Stomach (tissue), 4 donors: ENCODE data around the gene LRRC51.

ENCODE experiments used
- CTCF ChIP-seq, 7 experiments: fragments of 450-650 bp in 4 of 7; fragments of 200-600 bp in 3 of 7; sonication (generic) in 3 of 7; IDR thresholded peaks; one replicate each; pipeline ENCODE4 v1.5.1; 2016 to 2019; ENCODE audit warnings: antibody characterized with exemption in 7 of 7, control low read depth in 2 of 7, mild to moderate bottlenecking in 1 of 7
- EP300 ChIP-seq: sonication (generic); formaldehyde crosslinking; IDR thresholded peaks from one replicate; pipeline ENCODE4 v1.6.1; 2017; ENCODE audit warnings: antibody characterized with exemption
- POLR2A ChIP-seq, 4 donors: fragments of 450-650 bp; IDR thresholded peaks; one replicate each; pipeline ENCODE4 v1.6.1; 2016; ENCODE audit warnings: antibody characterized with exemption in 4 of 4, control low read depth in 2 of 4, mild to moderate bottlenecking in 1 of 4, moderate library complexity in 1 of 4
- POLR2AphosphoS5 ChIP-seq, 3 donors: sonication (generic); formaldehyde crosslinking; IDR thresholded peaks; one replicate each; pipeline ENCODE4 v1.6.1; 2016; ENCODE audit warnings: antibody characterized with exemption in 3 of 3

GRCh38 chr11:72124046-72124445 lies 43.4 kb downstream of the LRRC51 start:
- TF ChIP-seq CTCF (IDR thresholded peaks at IDR 0.05) (no peak), POLR2A (IDR thresholded peaks at IDR 0.05) (no peak), POLR2AphosphoS5 (IDR thresholded peaks at IDR 0.05) (no peak), EP300 (no peak)
